HepG2 (cell line): ENCODE measurements around the gene ZNF813. TPM values are rescaled to one million over a fixed set of nuclear protein-coding genes. Genes with fewer than 3 reads are reported as not detected.
A peak's percentile ranks its signal among the peaks of the same experiment; 100 is the strongest.

Experiments
- CBX5 ChIP-seq: sonication (generic); formaldehyde crosslinking; IDR thresholded peaks from 2 replicates; pipeline ENCODE4 v1.4.0; 2020; ENCODE audit warnings: missing genetic modification reagents, borderline replicate concordance
- GTF2F1 ChIP-seq: fragments of 150-350 bp; IDR thresholded peaks from 2 replicates; pipeline ENCODE4 v1.6.1; 2014; ENCODE audit warnings: low read length
- GZF1 ChIP-seq: sonication (generic); formaldehyde crosslinking; IDR thresholded peaks from 2 replicates; pipeline ENCODE4 v1.5.1; 2020; ENCODE audit warnings: mild to moderate bottlenecking, missing genetic modification reagents
- HMGXB4 ChIP-seq, 2 experiments: sonication (generic) in 1 of 2; formaldehyde crosslinking in 1 of 2; IDR thresholded peaks; 2 replicates each; pipeline versions ENCODE4 v1.4.0 to v1.6.1; 2018 to 2020; ENCODE audit warnings: missing genetic modification reagents in 2 of 2, borderline replicate concordance in 1 of 2, low read depth in 1 of 2, mild to moderate bottlenecking in 1 of 2, missing biosample characterization in 1 of 2
- HNRNPL ChIP-seq: fragments of 200-400 bp; formaldehyde crosslinking; IDR thresholded peaks from 2 replicates; pipeline ENCODE4 v1.6.1; 2017; ENCODE audit warnings: mild to moderate bottlenecking, low read depth, low read length
- KDM4B ChIP-seq: sonication (generic); formaldehyde crosslinking; IDR thresholded peaks from 2 replicates; pipeline ENCODE4 v1.4.0; 2020; ENCODE audit warnings: missing genetic modification reagents
- KDM5B ChIP-seq: sonication (generic); formaldehyde crosslinking; IDR thresholded peaks from 2 replicates; pipeline ENCODE4 v1.4.0; 2020; ENCODE audit warnings: missing genetic modification reagents, mild to moderate bottlenecking, borderline replicate concordance
- NRL ChIP-seq: sonication (generic); formaldehyde crosslinking; IDR thresholded peaks from 2 replicates; pipeline ENCODE4 v1.5.0; 2020; ENCODE audit warnings: missing genetic modification reagents, mild to moderate bottlenecking, moderate library complexity, borderline replicate concordance
- PHB2 ChIP-seq: fragments of 450-650 bp; IDR thresholded peaks from 2 replicates; pipeline ENCODE4 v1.6.1; 2018; ENCODE audit not compliant: partially characterized antibody
- RNF2 ChIP-seq: fragments of 450-650 bp; conservative IDR thresholded peaks from 2 replicates; pipeline ENCODE4 v1.6.1; 2016; ENCODE audit warnings: low read depth
- RXRA ChIP-seq: sonication (generic); formaldehyde crosslinking; IDR thresholded peaks from 2 replicates; pipeline ENCODE4 v1.5.1; 2020; ENCODE audit warnings: missing genetic modification reagents
- SIN3B ChIP-seq: fragments of 150-350 bp; IDR thresholded peaks from 2 replicates; pipeline ENCODE4 v1.6.1; 2014; ENCODE audit warnings: low read length
- THAP7 ChIP-seq: sonication (generic); formaldehyde crosslinking; IDR thresholded peaks from 2 replicates; pipeline ENCODE4 v1.8.1; 2023; ENCODE audit warnings: mild to moderate bottlenecking, missing genetic modification reagents
- ZIK1 ChIP-seq: sonication (generic); formaldehyde crosslinking; IDR thresholded peaks from 2 replicates; pipeline ENCODE4 v1.5.0; 2020; ENCODE audit warnings: mild to moderate bottlenecking, low read depth, missing genetic modification reagents, borderline replicate concordance
- ZMYM2 ChIP-seq: sonication (generic); formaldehyde crosslinking; IDR thresholded peaks from 2 replicates; pipeline ENCODE4 v1.8.0; 2022; ENCODE audit warnings: mild to moderate bottlenecking, missing genetic modification reagents
- ZNF224 ChIP-seq: sonication (generic); formaldehyde crosslinking; IDR thresholded peaks from 2 replicates; pipeline ENCODE4 v1.5.0; 2020; ENCODE audit warnings: mild to moderate bottlenecking, missing genetic modification reagents
- ZNF232 ChIP-seq: sonication (generic); formaldehyde crosslinking; IDR thresholded peaks from 2 replicates; pipeline ENCODE4 v1.4.0; 2020; ENCODE audit warnings: missing genetic modification reagents, borderline replicate concordance
- ZNF503 ChIP-seq: sonication (generic); formaldehyde crosslinking; IDR thresholded peaks from 2 replicates; pipeline ENCODE4 v1.4.0; 2020; ENCODE audit warnings: missing genetic modification reagents
- ZNF546 ChIP-seq: sonication (generic); formaldehyde crosslinking; conservative IDR thresholded peaks from 2 replicates; pipeline ENCODE4 v1.8.1; 2023; ENCODE audit warnings: mild to moderate bottlenecking, missing genetic modification reagents
- ZNF569 ChIP-seq: sonication (generic); formaldehyde crosslinking; IDR thresholded peaks from 2 replicates; pipeline ENCODE4 v1.5.0; 2020; ENCODE audit warnings: mild to moderate bottlenecking, missing genetic modification reagents, moderate library complexity, borderline replicate concordance
- ZNF572 ChIP-seq: sonication (generic); formaldehyde crosslinking; IDR thresholded peaks from 2 replicates; pipeline ENCODE4 v1.5.1; 2020; ENCODE audit warnings: mild to moderate bottlenecking, missing genetic modification reagents
- ZNF773 ChIP-seq: sonication (generic); formaldehyde crosslinking; IDR thresholded peaks from 2 replicates; pipeline ENCODE4 v1.4.0; 2020; ENCODE audit warnings: missing genetic modification reagents, borderline replicate concordance
- ZNF839 ChIP-seq: sonication (generic); formaldehyde crosslinking; IDR thresholded peaks from 2 replicates; pipeline ENCODE4 v1.4.0; 2020; ENCODE audit warnings: missing genetic modification reagents, mild to moderate bottlenecking, borderline replicate concordance
- ZSCAN5A ChIP-seq: sonication (generic); formaldehyde crosslinking; IDR thresholded peaks from 2 replicates; pipeline ENCODE4 v1.8.0; 2022; ENCODE audit warnings: mild to moderate bottlenecking, missing genetic modification reagents, borderline replicate concordance
- polyA plus RNA-seq, 8 experiments: library from polyadenylated mRNA; depleted of rRNA in 3 of 8; stranded (reverse) in 7 of 8; unstranded in 1 of 8; fragments of >200 nt; fragmentation: Illumina TruSeq in 4 of 8; extraction: Trizol in 4 of 8; gene quantifications; 2 replicates each; pipeline versions ENCODE4 v1.2.1 to v1.2.3, GENCODE V29; 2011 to 2016; ENCODE audit warnings: low read depth in 4 of 8, missing spikeins in 1 of 8, mixed read lengths in 1 of 8; ENCODE audit not compliant: insufficient read depth in 1 of 8
- total RNA-seq, 5 experiments: library from RNA; depleted of rRNA; stranded (reverse); fragments of >200 nt; fragmentation: Illumina TruSeq; extraction: Trizol; gene quantifications; 2 replicates each; pipeline ENCODE4 v1.2.3, GENCODE V29; 2016; ENCODE audit warnings: low read depth in 1 of 5

ZNF813 gene
- total and polyA plus RNA-seq, 2 of the 13 experiments (the other 11 are each of a cell fraction or from before 2014, with no cell fraction given): 2.1 to 8.9 TPM

GRCh38 chr19:53537521-53538377 lies 70.2 kb downstream of the ZNF813 start, which contains the start of gene ZNF331 (continued):
- TF ChIP-seq ZNF503 (CRISPR knock-in tag): no peak
- no peak for TF ChIP-seq PHB2
- TF ChIP-seq ZNF224 (CRISPR knock-in tag): no peak
- no peak for TF ChIP-seq RNF2
- peak; percentile 29; the same call in 1 of the 2 replicates for TF ChIP-seq RXRA
- 0 out of 2 replicates have a peak, but pooled peaks have one; percentile 1 for TF ChIP-seq CBX5 (CRISPR knock-in tag)
- no peak for TF ChIP-seq ZNF572
- peak; percentile 65; the same call in 1 of the 2 replicates for TF ChIP-seq NRL
- no peak for TF ChIP-seq KDM4B (CRISPR knock-in tag)
- peak; percentile 65; the same call in 1 of the 2 replicates for TF ChIP-seq THAP7 (CRISPR knock-in tag)
- no peak for TF ChIP-seq ZSCAN5A (CRISPR knock-in tag)
- TF ChIP-seq ZNF569: no peak
- TF ChIP-seq ZNF839 (CRISPR knock-in tag): peak; percentile 71; the same call in 1 of the 2 replicates
- peak; percentile 32; the same call in 1 of the 2 replicates for TF ChIP-seq ZMYM2 (CRISPR knock-in tag)
- no peak for TF ChIP-seq SIN3B
- TF ChIP-seq HMGXB4 (CRISPR knock-in tag; IDR thresholded peaks at IDR 0.05; ENCODE audit: borderline replicate concordance in 1 of 2, low read depth in 1 of 2): no peak
- TF ChIP-seq GTF2F1: no peak
- no peak for TF ChIP-seq ZNF546 (CRISPR knock-in tag)
- peak; percentile 68; the same call in 1 of the 2 replicates for TF ChIP-seq ZIK1 (CRISPR knock-in tag)
- TF ChIP-seq KDM5B (CRISPR knock-in tag): no peak; the same call in 1 of the 2 replicates
- TF ChIP-seq ZNF773: no peak
- no peak for TF ChIP-seq ZNF232 (CRISPR knock-in tag)
- 0 out of 2 replicates have a peak, but pooled peaks have one; percentile 47 for TF ChIP-seq HNRNPL
- peak; percentile 83; the same call in 1 of the 2 replicates for TF ChIP-seq GZF1 (CRISPR knock-in tag)
